Gastrocnemius medialis (tissue), 4 donors: Measurements from ENCODE around the gene JMJD1C. TPM values are rescaled to one million over a fixed set of nuclear protein-coding genes. Genes with fewer than 3 reads are reported as not detected.

Experiments
- ATAC-seq, 2 donors: fragments of 150-250 bp; one replicate each; pipeline ENCODE4 v1.9.1; 2016
- DNase-seq, 2 donors: peaks; one replicate each; pipeline ENCODE4 v3.0.0-alpha.2; 2019
- H3K27ac ChIP-seq, 4 donors: fragments of 200-600 bp; sonication (generic); 1 replicate in 1 of 4; 2 replicates in 3 of 4; pipeline ENCODE4 v1.5.1; 2016 to 2018; ENCODE audit warnings: mild to moderate bottlenecking in 2 of 4, moderate library complexity in 1 of 4
- H3K27me3 ChIP-seq, 3 donors: fragments of 200-600 bp; sonication (generic) in 2 of 3; 1 replicate in 1 of 3; 2 replicates in 2 of 3; pipeline versions ENCODE4 v1.5.1 to v1.6.0; 2016 to 2019; ENCODE audit warnings: mild to moderate bottlenecking in 1 of 3, moderate library complexity in 1 of 3
- H3K36me3 ChIP-seq, 2 donors: fragments of 200-600 bp; sonication (generic) in 1 of 2; one replicate each; pipeline ENCODE4 v1.5.1; 2017 to 2018
- H3K4me1 ChIP-seq, 2 donors: fragments of 200-600 bp; sonication (generic) in 1 of 2; one replicate each; pipeline ENCODE4 v1.5.1; 2016 to 2017; ENCODE audit warnings: mild to moderate bottlenecking in 2 of 2
- H3K4me3 ChIP-seq, 4 donors: fragments of 200-600 bp; sonication (generic) in 3 of 4; 1 replicate in 1 of 4; 2 replicates in 3 of 4; pipeline ENCODE4 v1.5.1; 2016 to 2019; ENCODE audit warnings: mild to moderate bottlenecking in 2 of 4
- H3K9me3 ChIP-seq, 3 donors: fragments of 200-600 bp; sonication (generic) in 2 of 3; 1 replicate in 1 of 3; 2 replicates in 2 of 3; pipeline ENCODE4 v1.5.1; 2016 to 2019
- POLR2A ChIP-seq, 2 donors: fragments of 450-650 bp; IDR thresholded peaks; one replicate each; pipeline ENCODE4 v1.6.1; 2017; ENCODE audit warnings: antibody characterized with exemption in 2 of 2, mild to moderate bottlenecking in 2 of 2, moderate library complexity in 2 of 2
- in situ Hi-C, 4 donors: fragments of 200-750 bp; cut with MboI; loops; one replicate each; pipeline versions ENCODE4 v1.15.0 to v1.8.0; 2017; ENCODE audit warnings: low sequenced_read_pairs in 4 of 4
- intact Hi-C: fragments of 100-400 bp; cut with DNase I; formaldehyde crosslinking; loops from one replicate; pipeline ENCODE4 v1.15.1; 2023; ENCODE audit warnings: low total_unique reads
- total RNA-seq, 4 donors: library from RNA; depleted of rRNA; stranded (reverse); fragments of >200 nt; gene quantifications; one replicate each; pipeline versions ENCODE4 v1.1.0 to v1.2.3, GENCODE V29; 2016
- TF ChIP-seq, protein P1 (sequence below), 5 experiments: fragments of 450-650 bp in 3 of 5; fragments of 200-600 bp in 2 of 5; sonication (generic) in 2 of 5; IDR thresholded peaks in 4 of 5; conservative IDR thresholded peaks in 1 of 5; 1 replicate in 4 of 5; 2 replicates in 1 of 5; pipeline ENCODE4 v1.5.1; 2016 to 2019; ENCODE audit warnings: antibody characterized with exemption in 5 of 5, mild to moderate bottlenecking in 3 of 5, moderate library complexity in 3 of 5

The JMJD1C gene
- total RNA-seq, 4 donors from 2014 or later, result 22.5 to 74.1 (median 46.9) TPM

DNA sequence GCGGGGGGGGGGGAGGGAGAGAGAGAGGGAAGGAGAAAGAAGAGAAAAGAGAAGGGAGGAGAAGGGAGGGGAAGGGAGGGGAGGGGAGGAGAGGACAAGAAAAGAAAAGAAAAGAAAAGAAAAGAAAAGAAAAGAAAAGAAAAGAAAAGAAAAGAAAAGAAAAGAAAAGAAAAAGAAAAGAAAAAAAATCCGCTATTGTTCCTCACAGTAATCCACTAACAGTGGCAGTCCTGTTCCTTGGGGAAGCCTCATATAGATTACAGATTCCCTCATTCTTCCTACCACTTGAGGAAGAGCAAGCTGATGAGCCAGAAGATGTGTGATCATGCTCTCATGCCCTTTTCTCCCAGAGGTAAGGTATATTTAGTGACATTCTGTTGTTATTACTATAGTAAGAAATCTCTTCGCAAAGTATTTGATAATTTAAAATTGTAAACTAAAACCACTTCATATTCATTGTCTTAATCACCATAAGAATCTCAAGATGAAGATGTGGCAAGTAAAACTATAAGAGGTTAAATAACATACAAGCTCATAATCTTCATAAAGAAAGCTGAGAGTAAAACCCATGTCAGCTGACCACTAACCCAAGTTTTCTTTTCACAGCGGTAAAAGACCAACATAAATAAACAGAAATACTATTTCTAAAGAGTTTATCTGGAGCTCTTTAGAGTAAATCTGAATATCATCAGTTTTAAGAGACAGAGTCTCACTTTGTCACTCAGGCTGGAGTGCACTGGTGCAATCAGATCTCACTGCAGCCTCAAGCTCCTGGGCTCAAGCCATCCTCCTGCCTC lies 128.1 kb downstream of the JMJD1C start:
- intact Hi-C loops, result no loop called here
- no peak for TF ChIP-seq POLR2A (IDR thresholded peaks at IDR 0.05)
- TF ChIP-seq, protein P1, sequence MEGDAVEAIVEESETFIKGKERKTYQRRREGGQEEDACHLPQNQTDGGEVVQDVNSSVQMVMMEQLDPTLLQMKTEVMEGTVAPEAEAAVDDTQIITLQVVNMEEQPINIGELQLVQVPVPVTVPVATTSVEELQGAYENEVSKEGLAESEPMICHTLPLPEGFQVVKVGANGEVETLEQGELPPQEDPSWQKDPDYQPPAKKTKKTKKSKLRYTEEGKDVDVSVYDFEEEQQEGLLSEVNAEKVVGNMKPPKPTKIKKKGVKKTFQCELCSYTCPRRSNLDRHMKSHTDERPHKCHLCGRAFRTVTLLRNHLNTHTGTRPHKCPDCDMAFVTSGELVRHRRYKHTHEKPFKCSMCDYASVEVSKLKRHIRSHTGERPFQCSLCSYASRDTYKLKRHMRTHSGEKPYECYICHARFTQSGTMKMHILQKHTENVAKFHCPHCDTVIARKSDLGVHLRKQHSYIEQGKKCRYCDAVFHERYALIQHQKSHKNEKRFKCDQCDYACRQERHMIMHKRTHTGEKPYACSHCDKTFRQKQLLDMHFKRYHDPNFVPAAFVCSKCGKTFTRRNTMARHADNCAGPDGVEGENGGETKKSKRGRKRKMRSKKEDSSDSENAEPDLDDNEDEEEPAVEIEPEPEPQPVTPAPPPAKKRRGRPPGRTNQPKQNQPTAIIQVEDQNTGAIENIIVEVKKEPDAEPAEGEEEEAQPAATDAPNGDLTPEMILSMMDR (IDR thresholded peaks at IDR 0.05 in 4 of 5, conservative IDR thresholded peaks at IDR 0.05 in 1 of 5), result no peak
- ATAC-seq, result no peak

GRCh38 chr10:63331586-63331985 lies 134.2 kb downstream of the JMJD1C start:
- intact Hi-C loops (no loop called here), in situ Hi-C loops (no loop called here)
- Histone ChIP-seq H3K27ac (no peak overlapping the region), H3K4me1 (no peaks in the 10 kb centered on the region), H3K9me3 (no peaks in the 10 kb centered on the region), H3K27me3 (no peaks in the 10 kb centered on the region), H3K36me3 (no peaks in the 10 kb centered on the region), H3K4me3 (no peak overlapping the region)
- TF ChIP-seq POLR2A (IDR thresholded peaks at IDR 0.05), result no peak
- TF ChIP-seq, protein P1 (IDR thresholded peaks at IDR 0.05 in 4 of 5, conservative IDR thresholded peaks at IDR 0.05 in 1 of 5), result no peak
- ATAC-seq, result no peak
- DNase-seq, result no peak

More for the DNA sequence above, 128.1 kb downstream of the JMJD1C start:
- Histone ChIP-seq H3K4me3 (no peak overlapping the region), H3K36me3 (no peaks in the 10 kb centered on the region), H3K27ac (no peak overlapping the region), H3K9me3 (no peaks in the 10 kb centered on the region), H3K4me1 (no peaks in the 10 kb centered on the region), H3K27me3 (no peaks in the 10 kb centered on the region)
- no peak for DNase-seq
- in situ Hi-C loops, result no loop called here

DNA sequence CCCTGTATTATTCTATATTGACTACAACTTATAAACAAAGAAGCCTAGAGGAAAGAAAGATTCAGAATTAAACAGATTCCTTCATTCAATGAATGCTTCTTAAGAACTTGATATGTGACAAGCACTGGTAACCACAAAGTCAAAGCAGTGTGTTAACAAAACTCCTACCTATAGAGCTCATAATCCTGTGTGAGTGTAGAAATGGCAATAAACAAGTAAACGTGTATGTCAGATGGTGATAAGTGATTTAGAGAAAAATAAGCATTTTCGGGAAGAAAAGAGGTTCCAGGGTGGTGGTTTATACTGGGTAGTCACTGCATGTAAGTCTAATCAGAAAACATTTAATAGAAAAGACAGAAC lies 141.3 kb downstream of the JMJD1C start:
- ATAC-seq, result no peak
- Histone ChIP-seq H3K27me3 (no peaks in the 10 kb centered on the region), H3K4me1 (peaks cover 3 to 6% of the 10 kb centered on the region in 2 donors), H3K36me3 (no peaks in the 10 kb centered on the region), H3K4me3 (no peak overlapping the region), H3K9me3 (no peaks in the 10 kb centered on the region), H3K27ac (no peak overlapping the region)
- no peak for DNase-seq
- in situ Hi-C loops (no loop called here), intact Hi-C loops (no loop called here)
- TF ChIP-seq, protein P1 (IDR thresholded peaks at IDR 0.05 in 4 of 5, conservative IDR thresholded peaks at IDR 0.05 in 1 of 5), result no peak
- no peak for TF ChIP-seq POLR2A (IDR thresholded peaks at IDR 0.05)

GRCh38 chr10:63323701-63324494 lies 141.9 kb downstream of the JMJD1C start:
- Histone ChIP-seq H3K4me3 (no peak overlapping the region), H3K27me3 (no peaks in the 10 kb centered on the region), H3K36me3 (no peaks in the 10 kb centered on the region), H3K27ac (no peak overlapping the region), H3K4me1 (peaks cover 3 to 6% of the 10 kb centered on the region in 2 donors), H3K9me3 (no peaks in the 10 kb centered on the region)
- DNase-seq (no peak), ATAC-seq (no peak)
- TF ChIP-seq, protein P1 (IDR thresholded peaks at IDR 0.05 in 4 of 5, conservative IDR thresholded peaks at IDR 0.05 in 1 of 5), result no peak
- no peak for TF ChIP-seq POLR2A (IDR thresholded peaks at IDR 0.05)
- in situ Hi-C loops, result no loop called here
- intact Hi-C loops, result no loop called here
